ENCODE measurements around the gene SGIP1. TPM values are rescaled to one million over a fixed set of nuclear protein-coding genes. Genes with fewer than 3 reads are reported as not detected.
"Not testable (repeated sequence)": the region's sequence is repeated elsewhere in the genome, so short reads cannot be mapped to it uniquely, and the experiment has no call there.

Gene SGIP1
- total and polyA plus RNA-seq, 9 donors: 1.7 to 3.1 (median 2.4) TPM

DNA sequence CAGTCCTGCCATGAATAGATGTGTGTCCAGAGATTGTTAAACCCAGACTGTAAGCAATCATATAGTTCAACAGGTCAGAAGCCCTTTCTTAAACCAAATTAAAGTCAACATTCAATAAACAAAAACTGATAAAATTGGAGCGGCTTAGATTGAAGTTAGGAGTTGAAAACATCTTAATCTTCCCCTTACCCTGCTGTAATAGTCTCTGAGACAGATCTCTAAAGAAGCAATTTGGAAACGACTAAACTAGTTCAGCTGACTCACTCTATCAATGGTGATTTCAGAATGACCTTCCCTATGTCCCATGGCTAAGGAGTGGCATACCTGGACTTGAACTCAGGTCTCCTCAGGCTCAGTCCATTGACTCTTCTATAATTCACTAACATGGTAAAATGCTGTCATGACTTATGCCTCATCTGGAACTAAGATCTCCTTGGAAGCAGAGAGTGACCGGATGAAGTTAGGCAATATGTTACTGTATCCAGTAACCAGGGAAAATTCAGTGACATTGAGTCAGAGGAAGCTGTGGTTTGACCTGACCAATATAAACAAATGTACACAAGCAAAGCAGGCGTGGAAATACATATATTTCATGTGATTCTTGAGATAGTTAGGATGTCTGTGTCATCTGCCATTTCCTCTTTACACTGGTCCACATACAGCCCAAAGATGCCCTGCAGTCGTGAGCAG is 30.1 kb downstream of the SGIP1 start:
- Histone ChIP-seq H3K9me3 (replicated peaks; ENCODE audit: control insufficient read depth, low read depth, low read length) (no peaks in the 10 kb centered on the region), H3K27ac (ENCODE audit: low read length) (no peak overlapping the region), H3K4me1 (ENCODE audit: control insufficient read depth, insufficient read depth, low read length) (peaks cover 5% of the 10 kb centered on the region), H3K27me3 (ENCODE audit: control insufficient read depth, insufficient read depth, low read length) (no peaks in the 10 kb centered on the region), H3K36me3 (ENCODE audit: control insufficient read depth, insufficient read depth, low read length) (no peaks in the 10 kb centered on the region), H3K4me3 (ENCODE audit: low read length) (no peak overlapping the region)
- peak; percentile 7 for DNase-seq
- WGBS (ENCODE audit: insufficient coverage): no CpG with 5 or more reads among the region's 5 CpGs

DNA sequence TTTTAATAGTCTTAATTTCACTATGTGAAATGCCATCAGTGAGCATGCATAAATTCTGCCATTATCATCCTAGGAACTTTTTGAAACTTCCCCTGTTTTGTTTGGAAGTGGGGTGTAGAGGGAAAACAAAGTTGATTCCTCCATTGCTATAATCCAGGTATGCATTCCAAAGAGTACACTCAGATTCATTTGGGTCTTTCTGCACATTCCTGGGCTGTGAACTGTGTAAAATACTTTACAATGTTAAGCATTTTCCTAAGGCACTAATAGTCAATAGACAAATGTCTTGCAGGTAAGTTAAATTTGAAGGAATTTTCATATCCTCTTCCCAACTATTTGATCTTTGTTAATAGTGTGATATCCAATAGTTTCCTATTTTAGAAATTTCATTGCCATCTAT is 36.2 kb downstream of the SGIP1 start:
- Histone ChIP-seq H3K36me3 (ENCODE audit: control insufficient read depth, insufficient read depth, low read length) (no peaks in the 10 kb centered on the region), H3K9me3 (replicated peaks; ENCODE audit: control insufficient read depth, low read depth, low read length) (no peaks in the 10 kb centered on the region)

DNA sequence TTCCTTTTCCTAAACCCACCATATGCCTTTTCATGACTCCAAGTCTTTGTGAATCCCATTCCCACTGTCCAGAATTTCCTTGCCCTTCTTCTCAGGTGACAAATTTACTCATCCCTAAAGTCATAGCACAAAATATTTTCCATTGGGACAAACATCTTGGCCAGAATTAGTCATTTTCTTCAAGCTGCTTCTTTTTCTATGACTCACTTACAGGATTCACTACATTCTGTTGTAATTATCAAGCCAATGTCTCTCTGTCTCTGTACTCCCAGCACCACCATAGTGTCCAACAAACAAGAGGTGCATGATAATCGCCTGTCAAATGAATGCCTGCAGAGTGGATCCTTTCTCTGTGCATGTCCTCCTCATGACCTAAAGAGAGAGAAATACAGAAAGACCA is 37.8 kb downstream of the SGIP1 start:
- Histone ChIP-seq H3K27ac (ENCODE audit: low read length) (no peak overlapping the region), H3K36me3 (ENCODE audit: control insufficient read depth, insufficient read depth, low read length) (no peaks in the 10 kb centered on the region), H3K4me1 (ENCODE audit: control insufficient read depth, insufficient read depth, low read length) (no peaks in the 10 kb centered on the region), H3K9me3 (replicated peaks; ENCODE audit: control insufficient read depth, low read depth, low read length) (no peaks in the 10 kb centered on the region), H3K4me3 (ENCODE audit: low read length) (no peak overlapping the region), H3K27me3 (ENCODE audit: control insufficient read depth, insufficient read depth, low read length) (no peaks in the 10 kb centered on the region)
- WGBS (ENCODE audit: insufficient coverage): 60% methylated on average over 1 of the region's 1 CpG
- no peak for DNase-seq

More for the DNA sequence above, 36.2 kb downstream of the SGIP1 start:
- no peak overlapping the region for H3K4me3 ChIP-seq (ENCODE audit: low read length)
- no peak overlapping the region for H3K27ac ChIP-seq (ENCODE audit: low read length)
- no peak for DNase-seq
- H3K4me1 ChIP-seq (ENCODE audit: control insufficient read depth, insufficient read depth, low read length): no peaks in the 10 kb centered on the region
- H3K27me3 ChIP-seq (ENCODE audit: control insufficient read depth, insufficient read depth, low read length): no peaks in the 10 kb centered on the region

DNA sequence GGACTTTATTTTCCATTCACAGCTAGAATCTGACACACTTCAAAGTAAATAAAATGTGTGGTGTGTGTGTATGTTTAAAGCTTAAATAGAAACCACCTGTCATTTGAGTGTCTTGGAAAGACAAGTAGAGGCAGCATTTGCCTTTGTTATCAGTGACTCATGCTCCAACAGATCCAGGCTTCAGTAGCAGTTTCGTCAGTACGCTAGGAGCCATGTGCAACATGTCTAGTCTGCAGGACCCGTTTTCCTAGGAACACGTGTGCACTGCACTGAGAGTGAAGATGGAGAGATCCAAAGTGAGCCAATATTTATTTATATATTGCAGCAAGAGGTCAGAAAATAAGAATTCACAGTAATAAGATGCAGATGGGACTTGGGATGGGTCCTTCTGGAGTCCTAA is 41.8 kb downstream of the SGIP1 start:
- Histone ChIP-seq H3K4me1 (ENCODE audit: control insufficient read depth, insufficient read depth, low read length) (no peaks in the 10 kb centered on the region), H3K27me3 (ENCODE audit: control insufficient read depth, insufficient read depth, low read length) (no peaks in the 10 kb centered on the region), H3K4me3 (ENCODE audit: low read length) (no peak overlapping the region), H3K9me3 (replicated peaks; ENCODE audit: control insufficient read depth, low read depth, low read length) (no peaks in the 10 kb centered on the region), H3K27ac (ENCODE audit: low read length) (no peak overlapping the region), H3K36me3 (ENCODE audit: control insufficient read depth, insufficient read depth, low read length) (no peaks in the 10 kb centered on the region)
- 69% methylated on average over 2 of the region's 4 CpGs for WGBS (ENCODE audit: insufficient coverage)
- peak; percentile 16 for DNase-seq

DNA sequence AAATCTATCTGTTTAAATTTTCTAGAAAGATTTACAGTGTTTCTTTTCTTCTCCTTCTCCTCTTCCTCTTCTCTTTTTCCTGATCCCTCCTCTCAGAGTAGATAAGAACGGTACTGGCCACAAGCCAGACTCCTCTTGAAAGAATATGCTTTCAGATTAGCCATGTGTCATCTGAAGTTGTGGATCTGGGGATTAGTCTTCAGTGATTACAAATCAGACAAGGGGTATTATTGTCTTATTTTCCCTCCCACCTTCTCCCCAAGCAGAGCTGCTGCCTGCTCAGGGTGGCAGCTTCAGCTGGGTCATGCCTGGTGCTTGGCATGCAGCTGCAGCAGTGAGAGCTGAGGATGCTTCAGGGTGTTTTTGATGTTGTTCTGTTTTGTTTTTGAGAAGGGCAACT is 42.7 kb downstream of the SGIP1 start:
- DNase-seq: peak; percentile 9
- Histone ChIP-seq H3K9me3 (replicated peaks; ENCODE audit: control insufficient read depth, low read depth, low read length) (no peaks in the 10 kb centered on the region), H3K4me1 (ENCODE audit: control insufficient read depth, insufficient read depth, low read length) (no peaks in the 10 kb centered on the region), H3K4me3 (ENCODE audit: low read length) (no peak overlapping the region), H3K27me3 (ENCODE audit: control insufficient read depth, insufficient read depth, low read length) (no peaks in the 10 kb centered on the region), H3K27ac (ENCODE audit: low read length) (no peak overlapping the region), H3K36me3 (ENCODE audit: control insufficient read depth, insufficient read depth, low read length) (no peaks in the 10 kb centered on the region)
- no CpG with 5 or more reads among the region's 1 CpG for WGBS (ENCODE audit: insufficient coverage)

DNA sequence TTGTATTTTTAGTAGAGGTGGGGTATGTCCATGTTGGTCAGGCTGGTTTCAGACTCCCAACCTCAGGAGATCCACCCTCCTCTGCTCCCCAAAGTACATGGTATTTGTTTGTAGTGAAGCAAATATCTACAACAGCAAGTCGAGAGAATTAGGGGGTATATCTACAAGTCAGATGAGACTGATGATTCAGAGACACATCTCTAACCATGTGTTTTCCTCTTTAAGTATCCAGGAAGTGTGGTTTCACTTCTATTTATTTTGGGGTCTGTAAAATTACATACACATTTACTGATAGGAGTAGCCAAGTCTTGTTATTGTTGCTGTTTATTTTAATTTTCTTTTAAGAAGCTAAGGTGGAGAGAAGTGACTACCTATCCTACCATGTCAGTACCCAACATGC is 44.9 kb downstream of the SGIP1 start:
- no peak for DNase-seq
- Histone ChIP-seq H3K27ac (ENCODE audit: low read length) (no peak overlapping the region), H3K36me3 (ENCODE audit: control insufficient read depth, insufficient read depth, low read length) (no peaks in the 10 kb centered on the region), H3K9me3 (replicated peaks; ENCODE audit: control insufficient read depth, low read depth, low read length) (no peaks in the 10 kb centered on the region), H3K4me1 (ENCODE audit: control insufficient read depth, insufficient read depth, low read length) (no peaks in the 10 kb centered on the region), H3K4me3 (ENCODE audit: low read length) (no peak overlapping the region), H3K27me3 (ENCODE audit: control insufficient read depth, insufficient read depth, low read length) (no peaks in the 10 kb centered on the region)
- WGBS (ENCODE audit: insufficient coverage): no CpG with 5 or more reads among the region's 1 CpG

DNA sequence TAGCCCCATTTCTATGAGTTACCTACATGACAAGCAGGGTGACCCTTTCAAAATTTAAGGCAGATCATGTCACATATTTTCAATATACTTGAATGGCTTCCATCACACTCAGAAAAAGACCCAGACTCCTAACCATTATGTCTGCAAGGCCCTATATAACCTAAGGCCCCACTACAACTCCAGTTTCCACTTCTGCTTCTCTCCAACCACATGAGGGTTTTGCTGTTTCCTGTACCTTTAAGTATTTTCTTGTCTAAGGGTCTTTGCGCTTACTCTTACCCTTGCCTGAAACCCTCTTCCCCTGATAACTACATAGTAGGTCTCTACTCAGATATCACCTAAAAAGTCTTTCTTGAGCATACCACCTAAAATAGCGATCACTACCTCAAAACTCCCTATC is 46.1 kb downstream of the SGIP1 start:
- no peak overlapping the region for H3K4me3 ChIP-seq (ENCODE audit: low read length)
- no peaks in the 10 kb centered on the region for H3K4me1 ChIP-seq (ENCODE audit: control insufficient read depth, insufficient read depth, low read length)
- H3K36me3 ChIP-seq (ENCODE audit: control insufficient read depth, insufficient read depth, low read length): no peaks in the 10 kb centered on the region
- no peaks in the 10 kb centered on the region for H3K27me3 ChIP-seq (ENCODE audit: control insufficient read depth, insufficient read depth, low read length)
- 90% methylated on average over 2 of the region's 2 CpGs for WGBS (ENCODE audit: insufficient coverage)
- DNase-seq: no peak
- H3K27ac ChIP-seq (ENCODE audit: low read length): no peak overlapping the region
- no peaks in the 10 kb centered on the region for H3K9me3 ChIP-seq (replicated peaks; ENCODE audit: control insufficient read depth, low read depth, low read length)

DNA sequence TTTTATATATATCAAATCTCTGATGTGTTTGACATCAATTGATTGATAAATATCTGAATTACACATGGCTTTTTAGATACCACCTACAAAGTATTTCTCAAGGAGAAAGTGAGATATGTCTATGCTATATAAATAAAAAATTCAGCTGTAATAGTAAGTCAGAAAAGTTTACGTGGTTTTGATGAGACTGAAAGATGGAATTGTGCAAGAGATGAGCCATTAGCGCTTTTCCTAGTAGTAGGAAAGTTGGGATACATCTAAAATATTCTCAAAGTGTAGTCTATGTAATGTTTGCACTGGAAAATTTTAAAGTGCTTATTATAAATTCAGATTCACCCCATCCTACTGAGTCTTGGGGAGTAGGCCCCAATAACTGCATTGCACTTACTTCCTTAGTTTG is 49.1 kb downstream of the SGIP1 start:
- WGBS (ENCODE audit: insufficient coverage): no CpG with 5 or more reads among the region's 2 CpGs
- Histone ChIP-seq H3K9me3 (replicated peaks; ENCODE audit: control insufficient read depth, low read depth, low read length) (no peaks in the 10 kb centered on the region), H3K27ac (ENCODE audit: low read length) (no peak overlapping the region), H3K36me3 (ENCODE audit: control insufficient read depth, insufficient read depth, low read length) (no peaks in the 10 kb centered on the region), H3K4me1 (ENCODE audit: control insufficient read depth, insufficient read depth, low read length) (no peaks in the 10 kb centered on the region), H3K4me3 (ENCODE audit: low read length) (no peak overlapping the region), H3K27me3 (ENCODE audit: control insufficient read depth, insufficient read depth, low read length) (no peaks in the 10 kb centered on the region)
- DNase-seq: no peak

DNA sequence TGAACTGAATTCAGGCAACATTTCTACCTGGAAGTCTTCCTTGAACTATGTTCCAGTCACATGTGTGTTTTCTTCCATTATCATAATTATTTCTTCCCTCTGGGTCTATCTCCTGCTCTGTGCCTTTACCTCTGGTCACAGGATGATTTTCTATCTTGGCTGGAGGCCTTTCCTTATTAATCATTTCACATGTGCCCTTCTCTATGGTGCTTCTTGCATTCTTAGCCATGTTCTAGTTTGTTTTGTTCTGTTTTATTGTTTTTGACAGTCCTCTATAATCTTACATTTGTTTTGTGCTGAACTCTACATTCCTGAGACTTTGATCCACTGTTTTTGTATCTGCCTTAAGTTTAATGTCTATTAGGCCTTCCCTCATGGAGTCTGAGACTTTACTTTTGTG is 51.0 kb downstream of the SGIP1 start:
- no peaks in the 10 kb centered on the region for H3K36me3 ChIP-seq (ENCODE audit: control insufficient read depth, insufficient read depth, low read length)
- DNase-seq: no peak
- no peaks in the 10 kb centered on the region for H3K9me3 ChIP-seq (replicated peaks; ENCODE audit: control insufficient read depth, low read depth, low read length)
- H3K27ac ChIP-seq (ENCODE audit: low read length): no peak overlapping the region
- H3K4me1 ChIP-seq (ENCODE audit: control insufficient read depth, insufficient read depth, low read length): no peaks in the 10 kb centered on the region
- no peaks in the 10 kb centered on the region for H3K27me3 ChIP-seq (ENCODE audit: control insufficient read depth, insufficient read depth, low read length)
- no peak overlapping the region for H3K4me3 ChIP-seq (ENCODE audit: low read length)

DNA sequence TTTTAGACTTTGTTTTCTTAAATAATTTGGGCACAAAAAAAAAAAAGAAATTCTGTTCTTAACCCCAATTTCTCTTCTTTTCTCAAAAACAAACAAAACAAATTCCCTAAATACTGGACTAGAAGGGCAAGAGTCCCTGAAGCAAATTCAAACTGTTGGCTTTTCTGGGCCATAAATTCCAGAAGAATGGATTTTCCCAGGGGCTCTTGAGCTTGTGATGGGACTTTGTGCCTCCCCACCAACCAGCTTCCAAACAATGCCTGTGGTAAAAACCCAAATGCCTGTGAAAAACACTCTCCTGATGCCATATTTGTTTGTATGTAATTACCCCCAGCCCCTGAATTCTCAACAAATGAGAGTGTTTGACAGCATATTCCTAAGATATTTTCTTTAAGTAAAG is 55.4 kb downstream of the SGIP1 start:
- H3K27me3 ChIP-seq (ENCODE audit: control insufficient read depth, insufficient read depth, low read length): no peaks in the 10 kb centered on the region

DNA sequence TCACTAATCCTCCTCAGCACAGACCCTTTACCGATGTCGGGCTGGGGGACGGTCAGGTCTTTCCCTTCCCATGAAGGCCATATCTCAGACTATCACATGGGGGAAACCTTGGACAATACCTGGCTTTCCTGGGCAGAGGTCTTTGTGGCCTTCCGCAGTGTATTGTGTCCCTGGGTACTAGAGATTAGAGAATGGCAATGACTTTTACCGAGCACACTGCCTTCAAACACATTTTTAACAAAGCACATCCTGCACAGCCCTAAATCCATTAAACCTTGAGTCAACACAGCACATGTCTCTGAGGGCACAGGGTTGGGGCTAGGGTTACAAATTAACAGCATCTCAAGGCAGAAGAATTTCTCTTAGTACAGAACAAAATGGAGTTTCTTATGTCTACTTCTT is 58.2 kb downstream of the SGIP1 start:
- not testable (repeated sequence) for H3K9me3 ChIP-seq (replicated peaks; ENCODE audit: control insufficient read depth, low read depth, low read length); H3K36me3 ChIP-seq (ENCODE audit: control insufficient read depth, insufficient read depth, low read length); H3K4me3 ChIP-seq (ENCODE audit: low read length); H3K4me1 ChIP-seq (ENCODE audit: control insufficient read depth, insufficient read depth, low read length); H3K27me3 ChIP-seq (ENCODE audit: control insufficient read depth, insufficient read depth, low read length); H3K27ac ChIP-seq (ENCODE audit: low read length); DNase-seq
- 44% methylated on average over 3 of the region's 5 CpGs for WGBS (ENCODE audit: insufficient coverage)

More for the DNA sequence above, 55.4 kb downstream of the SGIP1 start:
- no peaks in the 10 kb centered on the region for H3K4me1 ChIP-seq (ENCODE audit: control insufficient read depth, insufficient read depth, low read length)
- no peak overlapping the region for H3K4me3 ChIP-seq (ENCODE audit: low read length)
- H3K27ac ChIP-seq (ENCODE audit: low read length): no peak overlapping the region
- no peaks in the 10 kb centered on the region for H3K36me3 ChIP-seq (ENCODE audit: control insufficient read depth, insufficient read depth, low read length)
- DNase-seq: no peak
- H3K9me3 ChIP-seq (replicated peaks; ENCODE audit: control insufficient read depth, low read depth, low read length): no peaks in the 10 kb centered on the region
